ENCODE measurements around the gene NUFIP1.
A peak's percentile ranks its signal among the peaks of the same experiment; 100 is the strongest.

NUFIP1 gene

DNA sequence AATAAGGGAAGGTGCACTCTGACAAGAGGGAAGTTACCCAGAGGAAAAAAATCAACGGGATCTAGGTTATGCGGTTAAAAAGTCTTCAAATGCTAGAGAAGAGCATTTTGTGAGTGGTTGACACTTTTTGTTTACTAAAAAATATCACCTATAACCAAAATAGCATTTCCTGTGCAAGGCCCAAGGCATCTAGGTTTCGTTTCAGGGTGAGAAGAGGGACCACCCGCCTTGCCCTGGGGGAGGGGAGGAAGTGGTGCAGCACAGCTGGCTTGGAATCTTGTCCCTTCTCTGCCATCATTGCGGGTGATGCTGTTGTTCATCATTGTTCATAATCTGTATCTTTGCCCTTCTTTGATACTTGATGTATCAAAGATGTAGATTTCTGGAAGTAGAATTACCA lies 80.6 kb downstream of the NUFIP1 start:
- TF ChIP-seq, protein P1, sequence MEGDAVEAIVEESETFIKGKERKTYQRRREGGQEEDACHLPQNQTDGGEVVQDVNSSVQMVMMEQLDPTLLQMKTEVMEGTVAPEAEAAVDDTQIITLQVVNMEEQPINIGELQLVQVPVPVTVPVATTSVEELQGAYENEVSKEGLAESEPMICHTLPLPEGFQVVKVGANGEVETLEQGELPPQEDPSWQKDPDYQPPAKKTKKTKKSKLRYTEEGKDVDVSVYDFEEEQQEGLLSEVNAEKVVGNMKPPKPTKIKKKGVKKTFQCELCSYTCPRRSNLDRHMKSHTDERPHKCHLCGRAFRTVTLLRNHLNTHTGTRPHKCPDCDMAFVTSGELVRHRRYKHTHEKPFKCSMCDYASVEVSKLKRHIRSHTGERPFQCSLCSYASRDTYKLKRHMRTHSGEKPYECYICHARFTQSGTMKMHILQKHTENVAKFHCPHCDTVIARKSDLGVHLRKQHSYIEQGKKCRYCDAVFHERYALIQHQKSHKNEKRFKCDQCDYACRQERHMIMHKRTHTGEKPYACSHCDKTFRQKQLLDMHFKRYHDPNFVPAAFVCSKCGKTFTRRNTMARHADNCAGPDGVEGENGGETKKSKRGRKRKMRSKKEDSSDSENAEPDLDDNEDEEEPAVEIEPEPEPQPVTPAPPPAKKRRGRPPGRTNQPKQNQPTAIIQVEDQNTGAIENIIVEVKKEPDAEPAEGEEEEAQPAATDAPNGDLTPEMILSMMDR (IDR thresholded peaks at IDR 0.05), result no peak
- H3K4me3 ChIP-seq, result no peak overlapping the region
- DNase-seq (ENCODE audit: low spot score), result no peak
- no peak overlapping the region for H3K27ac ChIP-seq

DNA sequence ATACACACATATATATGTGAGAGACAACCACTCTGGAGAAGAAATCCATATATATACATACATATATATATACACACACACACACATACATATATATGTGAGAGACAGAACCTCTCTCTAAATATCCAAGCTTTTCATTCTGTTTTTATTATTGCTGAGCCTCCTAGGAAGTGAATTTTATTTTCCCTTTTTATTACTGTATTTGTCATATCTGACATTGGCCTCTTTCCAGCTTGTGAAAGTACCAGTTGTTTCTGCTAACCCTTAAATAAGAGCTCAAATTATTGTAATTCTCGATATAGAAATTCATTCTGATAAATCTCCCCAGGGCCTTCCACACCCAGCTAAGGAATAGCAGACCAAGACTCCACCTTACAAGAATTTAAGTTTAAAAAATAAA lies 81.0 kb downstream of the NUFIP1 start:
- DNase-seq (ENCODE audit: low spot score), result no peak
- TF ChIP-seq, protein P1 (IDR thresholded peaks at IDR 0.05), result no peak
- H3K27ac ChIP-seq, result no peak overlapping the region
- H3K4me3 ChIP-seq, result no peak overlapping the region

DNA sequence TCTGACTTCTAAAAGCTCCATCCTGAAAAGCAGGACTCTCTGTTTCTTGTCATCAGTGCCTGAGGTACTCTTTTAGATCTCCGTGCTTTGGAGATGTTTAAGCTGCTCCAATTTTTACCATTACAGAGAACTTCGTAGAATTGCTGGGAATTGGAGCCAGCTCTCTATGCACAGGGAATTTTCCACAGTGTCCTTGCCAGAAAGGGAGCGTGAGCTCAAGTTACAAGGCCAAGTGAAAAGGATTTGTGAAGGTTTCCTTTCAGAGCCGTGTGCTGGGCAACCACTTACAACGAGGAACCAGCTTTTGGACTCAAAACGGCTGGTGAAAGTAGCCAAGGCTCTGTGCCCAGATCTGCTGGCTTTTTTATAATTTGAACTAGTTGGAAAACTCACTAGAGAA lies 82.6 kb downstream of the NUFIP1 start:
- peak overlapping the region; percentile 66 to 86 for H3K27ac ChIP-seq
- TF ChIP-seq, protein P1 (IDR thresholded peaks at IDR 0.05), result no peak
- H3K4me3 ChIP-seq, result no peak overlapping the region
- DNase-seq (ENCODE audit: low spot score), result no peak

DNA sequence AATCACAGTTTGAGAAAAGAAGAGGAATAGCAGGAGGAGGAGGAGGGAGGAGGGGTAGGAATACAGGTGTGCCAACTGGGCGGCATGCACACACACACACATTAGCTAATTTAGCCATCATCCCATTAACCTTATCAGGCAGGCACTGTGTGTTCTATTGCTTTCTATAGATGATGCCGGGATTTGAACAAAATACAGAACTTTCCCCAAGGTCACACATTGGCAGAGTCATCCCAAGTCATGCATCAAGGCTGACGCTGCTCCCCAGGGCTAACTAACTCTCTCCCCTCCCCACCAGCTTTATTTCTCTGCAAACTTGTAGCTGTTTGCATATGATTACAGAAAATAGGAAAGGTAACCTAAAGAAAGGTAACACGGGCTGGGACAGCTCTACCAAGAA lies 83.0 kb downstream of the NUFIP1 start:
- peak overlapping the region; percentile 66 to 86 for H3K27ac ChIP-seq
- no peak overlapping the region for H3K4me3 ChIP-seq
- DNase-seq (ENCODE audit: low spot score), result no peak
- TF ChIP-seq, protein P1 (IDR thresholded peaks at IDR 0.05), result no peak

DNA sequence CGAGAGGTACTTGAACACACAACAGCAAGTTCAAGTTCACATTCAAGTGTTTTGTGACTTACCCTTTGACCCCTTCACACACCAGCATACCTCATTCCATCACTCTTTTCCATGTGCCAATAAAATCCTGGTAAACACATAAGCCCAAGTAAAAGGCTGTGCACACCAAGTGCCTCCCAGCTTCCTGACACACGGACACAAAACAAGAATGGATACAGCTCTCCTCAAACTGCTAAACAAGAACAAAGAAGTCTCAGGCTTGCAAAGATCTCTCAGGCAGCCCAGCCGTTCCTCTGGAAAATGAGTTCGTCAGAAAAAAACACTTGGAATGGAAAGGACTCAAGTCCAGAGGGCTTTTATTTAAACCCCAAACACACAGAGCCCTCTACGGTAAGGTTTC lies 83.7 kb downstream of the NUFIP1 start:
- DNase-seq (ENCODE audit: low spot score), result no peak
- Histone ChIP-seq H3K4me3 (no peak overlapping the region), H3K27ac (peak overlapping the region; percentile 66 to 86)
- TF ChIP-seq, protein P1 (IDR thresholded peaks at IDR 0.05), result no peak

DNA sequence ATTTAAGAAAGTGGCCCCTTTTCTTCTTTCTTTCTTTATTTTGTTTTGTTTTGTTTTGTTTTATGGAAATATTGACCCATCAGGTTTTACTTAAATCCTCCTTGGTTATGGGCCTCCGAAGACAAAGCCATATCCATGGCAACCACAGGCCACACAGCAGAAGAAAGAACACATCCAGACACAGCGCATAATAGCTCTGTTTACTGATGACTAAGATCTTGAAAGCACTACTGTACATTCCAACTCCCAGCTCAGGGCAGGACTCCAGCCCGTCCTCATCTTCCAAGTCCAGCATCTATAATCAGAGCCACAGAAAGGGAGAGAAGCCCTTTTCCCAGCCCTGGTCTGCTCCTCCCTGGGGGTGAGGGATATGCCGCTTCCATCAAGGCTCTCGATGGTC lies 84.3 kb downstream of the NUFIP1 start:
- DNase-seq (ENCODE audit: low spot score), result peak; percentile 81
- TF ChIP-seq, protein P1 (IDR thresholded peaks at IDR 0.05), result no peak
- H3K4me3 ChIP-seq, result no peak overlapping the region
- H3K27ac ChIP-seq, result peak overlapping the region; percentile 66 to 86

DNA sequence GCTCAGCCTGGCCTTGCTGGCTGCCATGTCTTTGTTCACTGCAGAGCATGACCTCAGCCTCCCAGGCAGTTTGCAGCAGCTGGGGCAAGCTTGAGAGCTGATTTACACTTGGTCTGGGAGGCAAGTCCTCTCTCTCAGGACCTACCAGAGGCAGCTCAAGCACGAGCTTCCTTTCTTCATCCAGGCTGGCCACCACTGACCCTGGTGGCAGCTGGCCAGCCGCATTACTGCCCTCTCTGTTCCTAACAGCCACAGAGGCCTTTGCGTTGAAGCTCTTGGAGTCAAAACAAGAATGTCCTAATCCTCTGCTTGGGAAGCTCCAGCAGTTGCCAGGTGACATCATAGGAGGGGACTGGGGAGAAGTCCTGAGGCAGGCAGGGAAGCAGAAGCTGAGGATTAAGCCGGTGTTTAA lies 85.7 kb downstream of the NUFIP1 start:
- H3K4me3 ChIP-seq, result no peak overlapping the region
- TF ChIP-seq, protein P1 (IDR thresholded peaks at IDR 0.05), result no peak
- peak; percentile 94 for DNase-seq (ENCODE audit: low spot score)
- peak overlapping the region; percentile 66 to 86 for H3K27ac ChIP-seq
